Cardiac muscle cell (in vitro differentiated cells and primary cell): ENCODE measurements around the gene FAM217A. TPM values are rescaled to one million over a fixed set of nuclear protein-coding genes. Genes with fewer than 3 reads are reported as not detected.

Experiments
- DNase-seq, 2 donors: peaks; one replicate each; pipeline versions ENCODE4 v3.0.0 to v3.0.0-alpha.2; 2010 to 2017; ENCODE audit warnings: low read depth in 1 of 2, low spot score in 1 of 2
- H3K27ac ChIP-seq: fragments of 200-600 bp; sonication (generic); 2 replicates; pipeline ENCODE4 v1.5.1; 2016
- H3K27me3 ChIP-seq: fragments of 200-600 bp; sonication (generic); 2 replicates; pipeline ENCODE4 v1.6.0; 2016; ENCODE audit warnings: control low read depth
- H3K36me3 ChIP-seq: fragments of 200-600 bp; sonication (generic); 2 replicates; pipeline ENCODE4 v1.5.1; 2016; ENCODE audit warnings: control low read depth
- H3K4me1 ChIP-seq: fragments of 200-600 bp; sonication (generic); 2 replicates; pipeline ENCODE4 v1.8.1; 2017; ENCODE audit warnings: low read depth, mild to moderate bottlenecking, mixed run types
- H3K4me3 ChIP-seq: fragments of 200-600 bp; sonication (generic); 2 replicates; pipeline ENCODE4 v1.5.1; 2016; ENCODE audit warnings: mild to moderate bottlenecking
- H3K9me3 ChIP-seq: fragments of 200-600 bp; sonication (generic); 2 replicates; pipeline ENCODE4 v1.5.1; 2017; ENCODE audit warnings: low read depth, mild to moderate bottlenecking, control low read depth
- CTCF ChIP-seq: IDR thresholded peaks from 2 replicates; pipeline ENCODE4 v1.5.1; 2012; ENCODE audit warnings: low read depth, mild to moderate bottlenecking, low read length
- polyA plus RNA-seq: library from polyadenylated mRNA; unstranded; fragments of >200 nt; fragmentation: Nextera tagmentation; extraction: Ambion mirVana; gene quantifications from 2 replicates; pipeline ENCODE4 v1.2.1, GENCODE V29; 2016
- total RNA-seq: library from RNA; depleted of rRNA; stranded (reverse); fragments of >200 nt; gene quantifications from 2 replicates; pipeline ENCODE4 v1.2.3, GENCODE V29; 2016

The FAM217A gene
- total and polyA plus RNA-seq, 2 experiments from 2014 or later = not detected

DNA sequence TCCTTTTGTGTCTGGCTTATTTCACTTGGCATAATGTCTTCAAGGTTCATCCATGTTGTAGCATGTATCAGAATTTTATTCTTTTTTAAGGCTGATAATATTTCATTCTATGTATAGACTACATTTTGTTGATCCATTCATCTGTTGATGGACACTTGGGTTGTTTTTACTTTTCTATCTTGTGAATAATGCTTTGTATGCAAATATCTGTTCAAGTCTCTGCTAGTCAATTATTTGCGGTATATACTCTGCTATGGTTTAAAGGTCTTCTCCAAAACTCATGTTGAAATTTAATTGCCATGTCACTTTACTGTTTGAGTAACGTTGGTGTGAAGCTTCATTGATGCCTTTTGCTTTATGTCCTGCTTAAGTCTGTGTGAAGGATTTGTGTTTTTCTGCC is 28.9 kb upstream of the FAM217A start:
- Histone ChIP-seq H3K27ac (no peak overlapping the region), H3K4me1 (no peaks in the 10 kb centered on the region), H3K36me3 (no peaks in the 10 kb centered on the region), H3K27me3 (no peaks in the 10 kb centered on the region), H3K9me3 (no peaks in the 10 kb centered on the region), H3K4me3 (no peak overlapping the region)
- no peak for TF ChIP-seq CTCF
- DNase-seq = no peak

- DNase-seq = no peak
- Histone ChIP-seq H3K4me3 (no peak overlapping the region), H3K4me1 (no peaks in the 10 kb centered on the region), H3K27ac (no peak overlapping the region), H3K27me3 (no peaks in the 10 kb centered on the region), H3K36me3 (no peaks in the 10 kb centered on the region), H3K9me3 (no peaks in the 10 kb centered on the region)
- no peak for TF ChIP-seq CTCF
These were observed 27.1 kb upstream of the FAM217A start for GRCh38 chr6:4105980-4106536.

GRCh38 chr6:4103929-4104328 is 25.0 kb upstream of the FAM217A start:
- no peaks in the 10 kb centered on the region for H3K9me3 ChIP-seq
- H3K27me3 ChIP-seq = no peaks in the 10 kb centered on the region
- H3K4me1 ChIP-seq = no peaks in the 10 kb centered on the region
- TF ChIP-seq CTCF = no peak
- no peak for DNase-seq
- H3K36me3 ChIP-seq = no peaks in the 10 kb centered on the region
- H3K27ac ChIP-seq = no peak overlapping the region
- H3K4me3 ChIP-seq = no peak overlapping the region

DNA sequence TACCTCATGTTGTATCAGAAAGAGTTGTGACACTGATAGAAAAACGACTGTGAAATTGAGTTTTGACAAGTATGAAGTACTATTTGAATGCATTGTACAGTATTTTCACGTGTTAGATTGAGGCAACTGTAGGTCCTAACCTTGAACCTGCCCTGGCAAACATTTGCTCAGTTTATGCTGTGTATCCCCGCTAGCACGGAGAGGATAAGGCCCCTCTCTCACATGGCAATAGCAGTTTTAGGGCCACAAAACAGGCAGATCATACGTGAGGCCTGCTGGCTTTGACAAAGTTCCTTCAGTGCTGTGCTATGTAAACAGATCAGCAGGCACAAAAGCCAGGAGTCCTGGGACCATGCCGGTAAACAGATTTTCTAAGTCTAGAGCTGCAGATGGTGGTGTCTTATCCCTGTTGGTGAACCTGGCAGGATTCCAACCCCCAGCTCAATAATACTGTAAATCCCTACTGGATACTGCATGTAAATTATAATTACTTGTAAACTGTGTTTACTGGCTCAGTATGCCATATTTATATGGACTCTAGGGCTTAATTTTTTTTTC is 23.8 kb upstream of the FAM217A start:
- no peak overlapping the region for H3K27ac ChIP-seq
- no peaks in the 10 kb centered on the region for H3K36me3 ChIP-seq
- DNase-seq = no peak
- H3K4me3 ChIP-seq = no peak overlapping the region
- no peaks in the 10 kb centered on the region for H3K9me3 ChIP-seq
- no peaks in the 10 kb centered on the region for H3K27me3 ChIP-seq
- TF ChIP-seq CTCF = no peak
- H3K4me1 ChIP-seq = no peaks in the 10 kb centered on the region

DNA sequence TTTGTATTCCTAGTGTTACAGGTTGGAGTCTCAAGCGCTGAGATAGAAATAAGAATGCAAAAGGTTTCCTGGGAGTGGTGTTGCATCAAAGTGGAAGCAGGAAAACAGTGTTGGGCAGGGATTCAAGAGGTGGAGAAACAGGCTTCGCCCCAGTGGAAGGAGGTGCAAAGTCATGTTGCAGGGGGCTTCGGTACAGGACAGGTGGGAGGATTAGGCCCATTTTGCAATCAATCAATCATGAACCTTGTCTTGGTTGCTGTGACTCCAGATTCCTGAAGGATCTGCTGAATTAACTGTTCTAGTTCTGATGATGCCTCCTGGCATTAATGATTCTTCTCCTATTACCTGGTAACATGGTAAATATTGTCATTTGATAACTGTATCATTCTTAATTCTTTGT is 22.4 kb upstream of the FAM217A start:
- H3K9me3 ChIP-seq = no peaks in the 10 kb centered on the region
- H3K4me3 ChIP-seq = no peak overlapping the region
- DNase-seq = no peak
- TF ChIP-seq CTCF = no peak
- H3K36me3 ChIP-seq = no peaks in the 10 kb centered on the region
- H3K27me3 ChIP-seq = no peaks in the 10 kb centered on the region
- no peak overlapping the region for H3K27ac ChIP-seq
- no peaks in the 10 kb centered on the region for H3K4me1 ChIP-seq

DNA sequence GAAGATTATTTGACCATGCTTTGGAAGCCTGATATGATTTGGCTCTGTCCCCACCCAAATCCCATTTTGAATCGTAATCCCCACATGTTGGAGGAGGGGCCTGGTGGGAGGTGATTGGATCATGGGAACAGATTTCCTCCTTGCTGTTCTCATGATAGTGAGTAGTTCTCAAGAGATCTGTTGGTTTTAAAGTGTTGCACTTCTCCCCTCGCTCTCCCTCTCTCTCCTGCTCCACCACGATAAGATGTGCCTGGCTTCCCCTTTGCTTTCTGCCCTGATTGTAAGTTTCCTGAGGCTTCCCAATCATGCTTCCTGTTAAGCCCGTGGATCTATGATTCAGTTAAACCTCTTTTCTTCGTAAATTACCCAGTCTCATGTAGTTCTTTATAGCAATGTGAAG is 21.7 kb upstream of the FAM217A start:
- TF ChIP-seq CTCF = no peak

More for the DNA sequence above, 21.7 kb upstream of the FAM217A start:
- DNase-seq = no peak
- H3K27me3 ChIP-seq = no peaks in the 10 kb centered on the region
- no peak overlapping the region for H3K27ac ChIP-seq
- H3K9me3 ChIP-seq = no peaks in the 10 kb centered on the region
- H3K36me3 ChIP-seq = no peaks in the 10 kb centered on the region
- H3K4me3 ChIP-seq = no peak overlapping the region
- H3K4me1 ChIP-seq = no peaks in the 10 kb centered on the region
